Activated CD4-positive, CD25-positive, alpha-beta regulatory T cell treated with anti-CD3 and anti-CD28 coated beads, Interleukin-2, amount 50 U/mL, for 16 hours (primary cell): ENCODE data around the gene FOXO3.

Source experiments
- DNase-seq: peaks from one replicate; pipeline ENCODE4 v3.0.0-alpha.2; 2020; ENCODE audit warnings: low read depth, low spot score

Gene FOXO3

GRCh38 chr6:108574457-108575141, 13.9 kb downstream of the FOXO3 start:
- no peak for DNase-seq

GRCh38 chr6:108575905-108576494, 15.3 kb downstream of the FOXO3 start:
- no peak for DNase-seq

- DNase-seq: no peak
Measured at GRCh38 chr6:108576709-108577108, 16.0 kb downstream of the FOXO3 start.

- no peak for DNase-seq
Measured at GRCh38 chr6:108578166-108578565, 17.4 kb downstream of the FOXO3 start.

- no peak for DNase-seq
Measured at GRCh38 chr6:108578595-108579327, 18.0 kb downstream of the FOXO3 start.

GRCh38 chr6:108579328-108579721, 18.6 kb downstream of the FOXO3 start:
- DNase-seq: no peak

- no peak for DNase-seq
Measured at GRCh38 chr6:108580646-108581045, 19.9 kb downstream of the FOXO3 start.

- no peak for DNase-seq
Measured at GRCh38 chr6:108581237-108581931, 20.7 kb downstream of the FOXO3 start.

- DNase-seq: no peak
Measured at GRCh38 chr6:108581932-108582475, 21.3 kb downstream of the FOXO3 start.

- DNase-seq: no peak
Measured at GRCh38 chr6:108582618-108583017, 21.9 kb downstream of the FOXO3 start.

GRCh38 chr6:108584323-108584722, 23.6 kb downstream of the FOXO3 start:
- DNase-seq: no peak

GRCh38 chr6:108585359-108585758, 24.6 kb downstream of the FOXO3 start:
- no peak for DNase-seq

- no peak for DNase-seq
Measured at GRCh38 chr6:108585921-108586536, 25.3 kb downstream of the FOXO3 start.

- DNase-seq: no peak
Measured at GRCh38 chr6:108587258-108588059, 26.7 kb downstream of the FOXO3 start.

GRCh38 chr6:108588586-108588985, 27.9 kb downstream of the FOXO3 start:
- no peak for DNase-seq

GRCh38 chr6:108589244-108589791, 28.6 kb downstream of the FOXO3 start:
- DNase-seq: no peak

GRCh38 chr6:108591040-108591816, 30.5 kb downstream of the FOXO3 start:
- DNase-seq: no peak

GRCh38 chr6:108592371-108593337, 31.9 kb downstream of the FOXO3 start:
- no peak for DNase-seq
